Measurements from ENCODE around the gene FOXO3. TPM values are rescaled to one million over a fixed set of nuclear protein-coding genes. Genes with fewer than 3 reads are reported as not detected.

FOXO3 gene
- total and polyA plus RNA-seq, 9 donors: 21.8 to 37.1 (median 29.1) TPM

DNA sequence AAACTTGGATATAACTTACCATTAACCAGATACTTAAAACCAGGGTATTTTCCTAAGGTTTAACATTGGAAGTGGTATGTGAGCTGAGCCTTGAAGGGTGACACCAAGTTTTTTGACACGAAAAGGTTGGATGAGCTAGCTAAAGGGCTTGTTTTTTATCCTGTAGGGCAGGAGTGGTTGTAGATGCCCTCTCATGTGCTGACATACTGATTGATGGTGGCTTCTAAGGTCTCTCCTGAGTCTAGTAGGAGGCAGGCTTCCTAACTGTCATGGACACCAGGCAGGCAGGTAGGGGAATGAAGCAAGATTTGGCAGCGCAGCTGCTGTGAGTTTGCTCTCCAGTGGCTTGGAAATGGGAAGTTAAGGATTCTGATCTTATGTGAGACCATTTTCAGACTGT is 66.1 kb downstream of the FOXO3 start:
- Histone ChIP-seq H3K36me3 (ENCODE audit: control insufficient read depth, insufficient read depth, low read length) (no peaks in the 10 kb centered on the region), H3K4me1 (ENCODE audit: control insufficient read depth, insufficient read depth, low read length) (peaks cover 13% of the 10 kb centered on the region), H3K27ac (ENCODE audit: low read length) (no peak overlapping the region), H3K27me3 (ENCODE audit: control insufficient read depth, insufficient read depth, low read length) (no peaks in the 10 kb centered on the region), H3K4me3 (ENCODE audit: low read length) (no peak overlapping the region), H3K9me3 (replicated peaks; ENCODE audit: control insufficient read depth, low read depth, low read length) (no peaks in the 10 kb centered on the region)
- DNase-seq: no peak
- 86% methylated on average over 2 of the region's 2 CpGs for WGBS (ENCODE audit: insufficient coverage)

GRCh38 chr6:108627692-108628550 is 67.2 kb downstream of the FOXO3 start:
- Histone ChIP-seq H3K4me1 (ENCODE audit: control insufficient read depth, insufficient read depth, low read length) (peaks cover 11% of the 10 kb centered on the region), H3K9me3 (replicated peaks; ENCODE audit: control insufficient read depth, low read depth, low read length) (no peaks in the 10 kb centered on the region), H3K27me3 (ENCODE audit: control insufficient read depth, insufficient read depth, low read length) (no peaks in the 10 kb centered on the region), H3K36me3 (ENCODE audit: control insufficient read depth, insufficient read depth, low read length) (no peaks in the 10 kb centered on the region), H3K4me3 (ENCODE audit: low read length) (no peak overlapping the region), H3K27ac (ENCODE audit: low read length) (no peak overlapping the region)
- no peak for DNase-seq
- no CpG with 5 or more reads among the region's 4 CpGs for WGBS (ENCODE audit: insufficient coverage)

GRCh38 chr6:108630050-108630714 is 69.5 kb downstream of the FOXO3 start:
- WGBS (ENCODE audit: insufficient coverage): 96% methylated on average over 3 of the region's 4 CpGs
- H3K27ac ChIP-seq (ENCODE audit: low read length): no peak overlapping the region

GRCh38 chr6:108632441-108632840 is 71.7 kb downstream of the FOXO3 start:
- Histone ChIP-seq H3K9me3 (replicated peaks; ENCODE audit: control insufficient read depth, low read depth, low read length) (no peaks in the 10 kb centered on the region), H3K27ac (ENCODE audit: low read length) (no peak overlapping the region), H3K4me1 (ENCODE audit: control insufficient read depth, insufficient read depth, low read length) (peaks cover 9% of the 10 kb centered on the region), H3K36me3 (ENCODE audit: control insufficient read depth, insufficient read depth, low read length) (no peaks in the 10 kb centered on the region), H3K4me3 (ENCODE audit: low read length) (no peak overlapping the region), H3K27me3 (ENCODE audit: control insufficient read depth, insufficient read depth, low read length) (no peaks in the 10 kb centered on the region)
- WGBS (ENCODE audit: insufficient coverage): 80% methylated on average over 1 of the region's 5 CpGs
- DNase-seq: no peak

More at GRCh38 chr6:108630050-108630714, 69.5 kb downstream of the FOXO3 start:
- H3K36me3 ChIP-seq (ENCODE audit: control insufficient read depth, insufficient read depth, low read length): no peaks in the 10 kb centered on the region
- no peaks in the 10 kb centered on the region for H3K9me3 ChIP-seq (replicated peaks; ENCODE audit: control insufficient read depth, low read depth, low read length)
- no peaks in the 10 kb centered on the region for H3K27me3 ChIP-seq (ENCODE audit: control insufficient read depth, insufficient read depth, low read length)
- H3K4me3 ChIP-seq (ENCODE audit: low read length): no peak overlapping the region
- no peak for DNase-seq
- H3K4me1 ChIP-seq (ENCODE audit: control insufficient read depth, insufficient read depth, low read length): peaks cover 9% of the 10 kb centered on the region

- Histone ChIP-seq H3K27me3 (ENCODE audit: control insufficient read depth, insufficient read depth, low read length) (no peaks in the 10 kb centered on the region), H3K9me3 (replicated peaks; ENCODE audit: control insufficient read depth, low read depth, low read length) (no peaks in the 10 kb centered on the region), H3K4me3 (ENCODE audit: low read length) (no peak overlapping the region), H3K27ac (ENCODE audit: low read length) (no peak overlapping the region), H3K4me1 (ENCODE audit: control insufficient read depth, insufficient read depth, low read length) (peaks cover 8% of the 10 kb centered on the region), H3K36me3 (ENCODE audit: control insufficient read depth, insufficient read depth, low read length) (no peaks in the 10 kb centered on the region)
- 100% methylated on average over 1 of the region's 1 CpG for WGBS (ENCODE audit: insufficient coverage)
- DNase-seq: no peak
Measured at GRCh38 chr6:108633436-108633835, 72.7 kb downstream of the FOXO3 start.

GRCh38 chr6:108635505-108636226 is 74.9 kb downstream of the FOXO3 start:
- Histone ChIP-seq H3K4me1 (ENCODE audit: control insufficient read depth, insufficient read depth, low read length) (peaks cover 7% of the 10 kb centered on the region), H3K36me3 (ENCODE audit: control insufficient read depth, insufficient read depth, low read length) (peaks cover 7% of the 10 kb centered on the region), H3K27ac (ENCODE audit: low read length) (no peak overlapping the region), H3K4me3 (ENCODE audit: low read length) (no peak overlapping the region), H3K27me3 (ENCODE audit: control insufficient read depth, insufficient read depth, low read length) (no peaks in the 10 kb centered on the region), H3K9me3 (replicated peaks; ENCODE audit: control insufficient read depth, low read depth, low read length) (no peaks in the 10 kb centered on the region)
- DNase-seq: no peak
- whole genome bisulfite sequencing (ENCODE audit: insufficient coverage): 70% methylated on average over 6 of the region's 6 CpGs

GRCh38 chr6:108637963-108638362 is 77.2 kb downstream of the FOXO3 start:
- no peak for DNase-seq
- Histone ChIP-seq H3K27me3 (ENCODE audit: control insufficient read depth, insufficient read depth, low read length) (no peaks in the 10 kb centered on the region), H3K4me3 (ENCODE audit: low read length) (no peak overlapping the region), H3K27ac (ENCODE audit: low read length) (no peak overlapping the region), H3K36me3 (ENCODE audit: control insufficient read depth, insufficient read depth, low read length) (peaks cover 7% of the 10 kb centered on the region), H3K4me1 (ENCODE audit: control insufficient read depth, insufficient read depth, low read length) (no peaks in the 10 kb centered on the region), H3K9me3 (replicated peaks; ENCODE audit: control insufficient read depth, low read depth, low read length) (no peaks in the 10 kb centered on the region)
- WGBS (ENCODE audit: insufficient coverage): no CpG with 5 or more reads among the region's 1 CpG

- no peak overlapping the region for H3K4me3 ChIP-seq (ENCODE audit: low read length)
- DNase-seq: no peak
- peaks cover 7% of the 10 kb centered on the region for H3K36me3 ChIP-seq (ENCODE audit: control insufficient read depth, insufficient read depth, low read length)
- H3K27ac ChIP-seq (ENCODE audit: low read length): no peak overlapping the region
- H3K9me3 ChIP-seq (replicated peaks; ENCODE audit: control insufficient read depth, low read depth, low read length): no peaks in the 10 kb centered on the region
- WGBS (ENCODE audit: insufficient coverage): 86% methylated on average over 1 of the region's 2 CpGs
- no peaks in the 10 kb centered on the region for H3K27me3 ChIP-seq (ENCODE audit: control insufficient read depth, insufficient read depth, low read length)
- no peaks in the 10 kb centered on the region for H3K4me1 ChIP-seq (ENCODE audit: control insufficient read depth, insufficient read depth, low read length)
Measured at GRCh38 chr6:108638993-108639392, 78.3 kb downstream of the FOXO3 start.

DNA sequence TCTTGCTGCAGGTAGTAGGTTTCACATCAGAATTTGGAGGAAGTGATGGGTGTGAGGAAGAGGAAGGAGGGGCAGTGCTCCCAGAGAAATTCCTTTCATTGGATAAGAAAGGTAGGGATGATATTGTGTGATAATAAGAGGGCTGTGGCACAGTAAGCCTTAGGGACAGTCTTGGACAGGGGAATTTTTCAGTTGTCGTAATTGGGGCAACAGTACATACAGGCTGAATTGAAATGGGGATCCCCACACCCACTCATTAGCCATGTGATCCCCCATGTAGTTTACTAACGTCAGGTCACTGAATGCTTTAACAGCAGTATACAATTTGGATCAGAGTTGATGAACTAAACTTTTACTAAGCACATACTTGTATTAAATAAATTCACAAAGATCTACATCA is 79.4 kb downstream of the FOXO3 start:
- H3K36me3 ChIP-seq (ENCODE audit: control insufficient read depth, insufficient read depth, low read length): peaks cover 7% of the 10 kb centered on the region
- no peaks in the 10 kb centered on the region for H3K4me1 ChIP-seq (ENCODE audit: control insufficient read depth, insufficient read depth, low read length)
- H3K27ac ChIP-seq (ENCODE audit: low read length): no peak overlapping the region
- WGBS (ENCODE audit: insufficient coverage): no CpG with 5 or more reads among the region's 2 CpGs
- H3K4me3 ChIP-seq (ENCODE audit: low read length): no peak overlapping the region
- H3K27me3 ChIP-seq (ENCODE audit: control insufficient read depth, insufficient read depth, low read length): no peaks in the 10 kb centered on the region
- DNase-seq: no peak
- H3K9me3 ChIP-seq (replicated peaks; ENCODE audit: control insufficient read depth, low read depth, low read length): no peaks in the 10 kb centered on the region

GRCh38 chr6:108643184-108643583 is 82.5 kb downstream of the FOXO3 start:
- Histone ChIP-seq H3K4me3 (ENCODE audit: low read length) (no peak overlapping the region), H3K9me3 (replicated peaks; ENCODE audit: control insufficient read depth, low read depth, low read length) (no peaks in the 10 kb centered on the region), H3K27me3 (ENCODE audit: control insufficient read depth, insufficient read depth, low read length) (no peaks in the 10 kb centered on the region), H3K27ac (ENCODE audit: low read length) (no peak overlapping the region), H3K4me1 (ENCODE audit: control insufficient read depth, insufficient read depth, low read length) (peaks cover 2% of the 10 kb centered on the region), H3K36me3 (ENCODE audit: control insufficient read depth, insufficient read depth, low read length) (peaks cover 7% of the 10 kb centered on the region)
- no peak for DNase-seq
- WGBS (ENCODE audit: insufficient coverage): 100% methylated on average over 1 of the region's 1 CpG
